IMR-90 (cell line): ENCODE measurements around the gene MBNL3. TPM values are rescaled to one million over a fixed set of nuclear protein-coding genes. Genes with fewer than 3 reads are reported as not detected.

Experiments
- ATAC-seq: fragments of 200-7000 bp; cut with Tn5 transposase; 2 replicates; pipeline ENCODE4 v1.9.1; 2020; ENCODE audit warnings: low read depth, mild to moderate bottlenecking, moderate library complexity
- BruUV-seq: library from RNA; stranded (reverse); fragments of 400-500 nt; replicated peaks from 2 replicates; lab custom pipeline; 2021; lab: Mats Ljungman, UMichigan
- CTCF ChIA-PET: fragments of 300-600 bp; formaldehyde crosslinking; extraction: SDS; loops from one replicate; lab custom pipeline; 2021; ENCODE audit warnings: antibody characterized with exemption; lab: Yijun Ruan, JAX
- POLR2A ChIA-PET: fragments of 300-600 bp; sonication (Branson Sonifier 250); formaldehyde crosslinking; loops from one replicate; lab custom pipeline; 2022; ENCODE audit warnings: antibody characterized with exemption; ENCODE audit not compliant: unreplicated experiment; lab: Charles Lee
- DNase-seq: peaks from one replicate; pipeline ENCODE4 v3.0.0; 2013
- H2AFZ ChIP-seq: replicated peaks from 2 replicates; pipeline ENCODE3; 2013; ENCODE audit warnings: low read length, mild to moderate bottlenecking; ENCODE audit not compliant: poor library complexity
- H2AK5ac ChIP-seq: 2 replicates; pipeline ENCODE4 v1.6.1; 2013; ENCODE audit warnings: low read depth, low read length, inconsistent platforms
- H2AK9ac ChIP-seq: replicated peaks from 2 replicates; pipeline ENCODE3; 2013; ENCODE audit warnings: mild to moderate bottlenecking, low read depth, low read length, moderate library complexity; ENCODE audit not compliant: poor library complexity
- H2BK120ac ChIP-seq: 2 replicates; pipeline ENCODE4 v1.6.1; 2013; ENCODE audit warnings: low read depth, low read length, inconsistent platforms
- H2BK15ac ChIP-seq: 3 replicates; pipeline ENCODE4 v1.6.1; 2013; ENCODE audit warnings: low read depth, low read length, inconsistent platforms
- H2BK20ac ChIP-seq: 2 replicates; pipeline ENCODE4 v1.6.1; 2013; ENCODE audit warnings: low read depth, mild to moderate bottlenecking, inconsistent platforms, low read length, moderate library complexity
- H2BK5ac ChIP-seq: 2 replicates; pipeline ENCODE4 v1.6.1; 2013; ENCODE audit warnings: mild to moderate bottlenecking, low read depth, low read length, inconsistent platforms; ENCODE audit not compliant: poor library complexity, severe bottlenecking
- H3K14ac ChIP-seq: replicated peaks from 2 replicates; pipeline ENCODE4 v1.6.1; 2013; ENCODE audit warnings: low read depth, low read length, inconsistent platforms
- H3K18ac ChIP-seq: 2 replicates; pipeline ENCODE4 v1.6.1; 2013; ENCODE audit warnings: low read depth, low read length, control low read depth
- H3K23ac ChIP-seq: 2 replicates; pipeline ENCODE4 v1.6.1; 2013; ENCODE audit warnings: low read depth, low read length, inconsistent platforms
- H3K27ac ChIP-seq: 2 replicates; pipeline ENCODE4 v1.5.1; 2013; ENCODE audit warnings: mild to moderate bottlenecking, control low read depth, low read length; ENCODE audit not compliant: insufficient read depth
- H3K27me3 ChIP-seq: 2 replicates; pipeline ENCODE4 v1.6.1; 2013; ENCODE audit warnings: low read length; ENCODE audit not compliant: control insufficient read depth, insufficient read depth
- H3K36me3 ChIP-seq: 2 replicates; pipeline ENCODE4 v1.6.1; 2013; ENCODE audit warnings: low read length, mixed read lengths; ENCODE audit not compliant: control insufficient read depth, insufficient read depth
- H3K4ac ChIP-seq: 2 replicates; pipeline ENCODE4 v1.6.1; 2013; ENCODE audit warnings: low read depth, low read length, inconsistent platforms
- H3K4me1 ChIP-seq: 2 replicates; pipeline ENCODE4 v1.6.1; 2013; ENCODE audit warnings: low read length, mixed read lengths; ENCODE audit not compliant: control insufficient read depth, insufficient read depth
- H3K4me2 ChIP-seq: 2 replicates; pipeline ENCODE4 v1.6.1; 2013; ENCODE audit warnings: low read depth, mild to moderate bottlenecking, control low read depth, low read length, moderate library complexity
- H3K4me3 ChIP-seq: 2 replicates; pipeline ENCODE4 v1.5.1; 2013; ENCODE audit warnings: low read depth, mild to moderate bottlenecking, control low read depth, low read length, moderate library complexity; ENCODE audit not compliant: insufficient read depth
- H3K56ac ChIP-seq: 2 replicates; pipeline ENCODE4 v1.6.1; 2013; ENCODE audit warnings: low read length, inconsistent platforms; ENCODE audit not compliant: insufficient read depth; ENCODE audit errors: extremely low read depth
- H3K79me1 ChIP-seq, 2 experiments: 2 replicates each; pipeline ENCODE4 v1.6.1; 2013; ENCODE audit warnings: low read length in 2 of 2, inconsistent platforms in 1 of 2, low read depth in 1 of 2
- H3K9ac ChIP-seq: 2 replicates; pipeline ENCODE4 v1.6.1; 2013; ENCODE audit warnings: low read depth, low read length, control low read depth
- H3K9me1 ChIP-seq: 2 replicates; pipeline ENCODE4 v1.6.1; 2013; ENCODE audit warnings: low read length, inconsistent platforms; ENCODE audit not compliant: insufficient read depth
- H3K9me3 ChIP-seq: 2 replicates; pipeline ENCODE4 v1.6.1; 2013; ENCODE audit warnings: low read length; ENCODE audit not compliant: control insufficient read depth, insufficient read depth
- H4K20me1 ChIP-seq: 2 replicates; pipeline ENCODE4 v1.6.1; 2013; ENCODE audit warnings: low read length, inconsistent platforms; ENCODE audit not compliant: insufficient read depth
- H4K5ac ChIP-seq: 2 replicates; pipeline ENCODE4 v1.6.1; 2013; ENCODE audit warnings: mild to moderate bottlenecking, low read depth, low read length, control low read depth
- H4K8ac ChIP-seq, 2 experiments: 2 replicates each; pipeline ENCODE4 v1.6.1; 2013; ENCODE audit warnings: low read depth in 2 of 2, low read length in 2 of 2, control low read depth in 1 of 2, inconsistent platforms in 1 of 2
- H4K91ac ChIP-seq: 2 replicates; pipeline ENCODE4 v1.6.1; 2013; ENCODE audit warnings: low read depth, low read length, inconsistent platforms; ENCODE audit not compliant: insufficient read depth
- CEBPB ChIP-seq: IDR thresholded peaks from 2 replicates; pipeline ENCODE4 v1.6.1; 2012; ENCODE audit warnings: low read depth, low read length, improper control_type of control experiment
- CHD1 ChIP-seq: IDR thresholded peaks from 2 replicates; pipeline ENCODE4 v1.6.1; 2012; ENCODE audit warnings: low read depth, low read length, improper control_type of control experiment
- FOS ChIP-seq: fragments of 150-350 bp; IDR thresholded peaks from 2 replicates; pipeline ENCODE4 v1.6.1; 2016; ENCODE audit warnings: low read depth, low read length
- MXI1 ChIP-seq: IDR thresholded peaks from 2 replicates; pipeline ENCODE4 v1.6.1; 2012; ENCODE audit warnings: low read depth, mild to moderate bottlenecking, low read length, moderate library complexity, borderline replicate concordance
- NFE2L2 ChIP-seq: fragments of 150-350 bp; IDR thresholded peaks from 2 replicates; pipeline ENCODE4 v1.6.1; 2016; ENCODE audit warnings: low read depth, mild to moderate bottlenecking, low read length
- POLR2A ChIP-seq: IDR thresholded peaks from 2 replicates; pipeline ENCODE4 v1.6.1; 2012; ENCODE audit warnings: mild to moderate bottlenecking, low read depth, low read length
- RFX5 ChIP-seq: IDR thresholded peaks from 2 replicates; pipeline ENCODE4 v1.8.0; 2012; ENCODE audit warnings: low read depth, mild to moderate bottlenecking, low read length, moderate library complexity
- WGBS, 2 experiments: methylation state at CpG; one replicate each; pipeline versions ENCODE4 v1.1.5 to v1.1.7; 2013; ENCODE audit warnings: missing lambda C conversion rate in 2 of 2; ENCODE audit not compliant: insufficient read length in 1 of 2; ENCODE audit errors: extremely low coverage in 2 of 2; 5-methylcytosine and 5-hydroxymethylcytosine counted together
- dilution Hi-C: fragments of 300-500 bp; cut with HindIII; formaldehyde crosslinking; loops from one replicate; pipeline ENCODE4 v1.14.3; 2018; ENCODE audit warnings: low sequenced_read_pairs; ENCODE audit not compliant: unreplicated experiment
- in situ Hi-C: fragments of 300-500 bp; cut with MboI; formaldehyde crosslinking; loops from 3 replicates; pipeline ENCODE4 v1.14.3; 2019; ENCODE audit warnings: low sequenced_read_pairs, inconsistent platforms, mixed read lengths
- intact Hi-C: fragments of 100-400 bp; cut with micrococcal nuclease; formaldehyde crosslinking; loops from 2 replicates; pipeline ENCODE4 v1.10.0; 2022
- polyA plus RNA-seq, 3 experiments: library from polyadenylated mRNA; depleted of rRNA; stranded (reverse); fragments of >200 nt; gene quantifications; 2 replicates each; pipeline ENCODE4 v1.2.3, GENCODE V29; 2012; ENCODE audit warnings: low replicate concordance in 1 of 3
- total RNA-seq: library from RNA; depleted of rRNA; stranded (reverse); fragments of >200 nt; gene quantifications from 2 replicates; pipeline ENCODE4 v1.2.3, GENCODE V29; 2012
- TF ChIP-seq, protein P1 (sequence below): fragments of 150-350 bp; IDR thresholded peaks from 2 replicates; pipeline ENCODE4 v1.6.1; 2017; ENCODE audit warnings: mild to moderate bottlenecking, antibody characterized with exemption, low read length, low read depth

MBNL3 gene
- total and polyA plus RNA-seq, 2 of the 4 experiments (the other 2 are of a cell fraction), result 0.32 to 1.1 TPM

DNA sequence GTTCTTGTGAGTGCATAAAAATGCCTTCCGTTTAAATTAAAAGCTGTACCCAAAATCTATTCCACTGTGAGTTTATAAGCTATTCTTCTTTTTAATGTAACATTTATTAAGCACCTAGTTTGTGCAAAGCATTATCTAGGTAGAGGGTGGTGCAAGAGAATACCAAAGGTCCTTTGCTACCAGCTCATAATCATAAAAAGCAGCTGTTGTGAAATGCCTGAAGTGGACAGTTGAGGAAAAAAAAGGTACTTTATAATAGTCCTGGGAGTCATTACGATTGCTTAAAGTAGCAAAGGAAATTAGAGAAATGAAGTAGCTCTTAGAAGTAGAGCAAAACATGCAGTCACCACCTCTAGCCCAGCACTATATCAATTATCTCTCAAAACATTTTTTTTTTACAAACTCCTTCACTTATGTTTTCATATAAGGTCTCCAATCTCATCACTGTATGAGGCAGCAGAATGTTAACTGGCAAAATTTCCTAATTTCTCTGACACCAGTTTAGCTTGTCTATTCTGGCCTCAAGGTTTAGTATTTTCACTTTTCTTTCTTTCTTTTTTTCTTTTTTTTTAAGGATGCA is 2.1 kb downstream of the MBNL3 start:
- BruUV-seq, result no TSS peak
- Histone ChIP-seq H2BK5ac (no peak overlapping the region), H4K91ac (no peak overlapping the region), H3K9me3 (no peaks in the 10 kb centered on the region), H2AFZ (no peak overlapping the region), H2AK9ac (no peak overlapping the region), H3K23ac (no peak overlapping the region), H3K4me2 (no peak overlapping the region), H3K14ac (no peak overlapping the region), H3K4ac (no peak overlapping the region), H3K79me1 (no peaks in the 10 kb centered on the region), H2BK120ac (no peak overlapping the region), H3K4me3 (no peak overlapping the region), H3K9me1 (no peaks in the 10 kb centered on the region), H2BK15ac (no peak overlapping the region), H3K27ac (no peak overlapping the region), H3K56ac (no peak overlapping the region), H4K8ac (no peak overlapping the region), H3K9ac (no peak overlapping the region), H4K5ac (no peak overlapping the region), H3K18ac (no peak overlapping the region), H3K27me3 (peaks cover 17% of the 10 kb centered on the region), H2BK20ac (no peak overlapping the region), H3K36me3 (no peaks in the 10 kb centered on the region), H2AK5ac (no peak overlapping the region), H3K4me1 (no peaks in the 10 kb centered on the region), H4K20me1 (no peaks in the 10 kb centered on the region)
- intact Hi-C loops (loop anchor here (5.0 kb wide), 2 partner anchors 249 to 269 kb away; partner anchors contain the start of gene RAP2C), in situ Hi-C loops (no loop called here), dilution Hi-C loops (no loop called here)
- TF ChIP-seq POLR2A, result no peak
- TF ChIP-seq MXI1, result no peak
- TF ChIP-seq, protein P1, sequence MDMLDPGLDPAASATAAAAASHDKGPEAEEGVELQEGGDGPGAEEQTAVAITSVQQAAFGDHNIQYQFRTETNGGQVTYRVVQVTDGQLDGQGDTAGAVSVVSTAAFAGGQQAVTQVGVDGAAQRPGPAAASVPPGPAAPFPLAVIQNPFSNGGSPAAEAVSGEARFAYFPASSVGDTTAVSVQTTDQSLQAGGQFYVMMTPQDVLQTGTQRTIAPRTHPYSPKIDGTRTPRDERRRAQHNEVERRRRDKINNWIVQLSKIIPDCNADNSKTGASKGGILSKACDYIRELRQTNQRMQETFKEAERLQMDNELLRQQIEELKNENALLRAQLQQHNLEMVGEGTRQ, result no peak
- TF ChIP-seq RFX5, result no peak
- no peak for TF ChIP-seq CEBPB
- TF ChIP-seq NFE2L2, result no peak
- TF ChIP-seq CHD1, result no peak
- no peak for TF ChIP-seq FOS
- no peak for DNase-seq
- no CpG with 5 or more reads among the region's 2 CpGs for WGBS, 2 experiments
- ATAC-seq, result no peak
- ChIA-PET POLR2A (no interaction called here), CTCF (interaction anchor here (0.8 to 1.0 kb wide), 2 partner anchors 10 to 194 kb away, joined by 3 to 4 read pairs; no protein-coding TSS in a partner anchor)
